GM23338 (cell line): ENCODE results near the gene ENDOV. TPM values are rescaled to one million over a fixed set of nuclear protein-coding genes. Genes with fewer than 3 reads are reported as not detected.

ENCODE experiments used
- ATAC-seq: fragments of 200-7000 bp; cut with Tn5 transposase; 3 replicates; pipeline ENCODE4 v1.9.1; 2020
- DNase-seq: peaks from one replicate; pipeline ENCODE4 v3.0.0-alpha.2; 2015; ENCODE audit warnings: low spot score
- H2AFZ ChIP-seq: fragments of 200-600 bp; sonication (generic); 2 replicates; pipeline ENCODE4 v1.8.0; 2016; ENCODE audit warnings: antibody characterized with exemption, mild to moderate bottlenecking, moderate library complexity
- H3F3A ChIP-seq: fragments of 200-600 bp; sonication (generic); replicated peaks from 2 replicates; pipeline ENCODE4 v1.8.0; 2017; ENCODE audit warnings: antibody characterized with exemption, mixed run types, low read depth
- H3K27ac ChIP-seq: fragments of 200-600 bp; sonication (generic); 2 replicates; pipeline ENCODE4 v1.6.1; 2016; ENCODE audit warnings: low read depth
- H3K27me3 ChIP-seq: fragments of 200-600 bp; sonication (generic); 2 replicates; pipeline ENCODE4 v1.8.0; 2016; ENCODE audit warnings: mild to moderate bottlenecking, mixed run types, moderate library complexity; ENCODE audit not compliant: insufficient read depth
- H3K36me3 ChIP-seq: fragments of 200-600 bp; sonication (generic); 2 replicates; pipeline ENCODE4 v1.8.0; 2016; ENCODE audit warnings: mild to moderate bottlenecking; ENCODE audit not compliant: insufficient read depth
- H3K4me1 ChIP-seq: fragments of 200-600 bp; sonication (generic); 2 replicates; pipeline ENCODE4 v1.8.0; 2016; ENCODE audit warnings: mild to moderate bottlenecking, moderate library complexity; ENCODE audit not compliant: insufficient read depth
- H3K4me2 ChIP-seq: fragments of 200-600 bp; sonication (generic); 2 replicates; pipeline ENCODE4 v1.7.1; 2017; ENCODE audit warnings: mixed run types
- H3K4me3 ChIP-seq: fragments of 200-600 bp; sonication (generic); 2 replicates; pipeline ENCODE4 v1.6.1; 2016; ENCODE audit warnings: mixed run types
- H3K79me2 ChIP-seq: fragments of 200-600 bp; sonication (generic); replicated peaks from 2 replicates; pipeline ENCODE4 v1.8.0; 2017; ENCODE audit warnings: mild to moderate bottlenecking; ENCODE audit not compliant: insufficient read depth
- H3K9me2 ChIP-seq: fragments of 200-600 bp; sonication (generic); 2 replicates; pipeline ENCODE4 v1.8.0; 2017; ENCODE audit not compliant: insufficient read depth
- H4K20me1 ChIP-seq: fragments of 200-600 bp; sonication (generic); replicated peaks from 2 replicates; pipeline ENCODE4 v1.8.0; 2017; ENCODE audit warnings: mild to moderate bottlenecking; ENCODE audit not compliant: insufficient read depth
- H3K27ac Mint-ChIP-seq: 2 replicates; pipeline ENCODE4 v1.8.0; 2020; ENCODE audit warnings: inconsistent platforms, mild to moderate bottlenecking, moderate library complexity, mixed read lengths
- H3K27me3 Mint-ChIP-seq: 3 replicates; pipeline ENCODE4 v1.8.0; 2022; ENCODE audit warnings: low read depth, mild to moderate bottlenecking, moderate library complexity, mixed read lengths, inconsistent platforms; ENCODE audit not compliant: insufficient read depth, poor library complexity
- H3K36me3 Mint-ChIP-seq: 3 replicates; pipeline ENCODE4 v1.8.0; 2021; ENCODE audit warnings: low read depth, mild to moderate bottlenecking, inconsistent platforms, moderate library complexity, mixed read lengths
- H3K4me1 Mint-ChIP-seq: 3 replicates; pipeline ENCODE4 v1.8.0; 2020; ENCODE audit warnings: mild to moderate bottlenecking, inconsistent platforms, mixed read lengths
- H3K4me3 Mint-ChIP-seq: 3 replicates; pipeline ENCODE4 v1.8.0; 2021; ENCODE audit warnings: moderate library complexity, mild to moderate bottlenecking, inconsistent platforms, mixed read lengths
- H3K9me3 Mint-ChIP-seq: 3 replicates; pipeline ENCODE4 v1.8.0; 2020; ENCODE audit warnings: moderate library complexity, mild to moderate bottlenecking, inconsistent platforms, mixed read lengths
- CTCF ChIP-seq, 2 experiments: fragments of 200-600 bp in 1 of 2; sonication (generic) in 1 of 2; conservative IDR thresholded peaks; 2 replicates each; pipeline versions ENCODE4 v1.5.1 to v1.6.1; 2016 to 2017; ENCODE audit warnings: antibody characterized with exemption in 2 of 2, low read depth in 2 of 2, mild to moderate bottlenecking in 2 of 2, moderate library complexity in 1 of 2
- EZH2 ChIP-seq: fragments of 200-600 bp; sonication (generic); IDR thresholded peaks from one replicate; pipeline ENCODE4 v1.8.0; 2017; ENCODE audit warnings: antibody characterized with exemption, mild to moderate bottlenecking, low read depth; ENCODE audit not compliant: unreplicated experiment
- JUNB ChIP-seq: IDR thresholded peaks from one replicate; pipeline ENCODE4 v1.6.1; 2016; ENCODE audit warnings: antibody characterized with exemption; ENCODE audit not compliant: unreplicated experiment
- NANOG ChIP-seq: IDR thresholded peaks from 2 replicates; pipeline ENCODE4 v1.6.1; 2016; ENCODE audit warnings: antibody characterized with exemption, borderline replicate concordance
- POLR2AphosphoS5 ChIP-seq: IDR thresholded peaks from 2 replicates; pipeline ENCODE4 v1.6.1; 2016; ENCODE audit warnings: antibody characterized with exemption, low read depth
- REST ChIP-seq: IDR thresholded peaks from one replicate; pipeline ENCODE4 v1.6.1; 2018; ENCODE audit warnings: antibody characterized with exemption; ENCODE audit not compliant: unreplicated experiment
- ZNF114 ChIP-seq: fragments of 250-450 bp; sonication (Bioruptor Pico); IDR thresholded peaks from 2 replicates; pipeline ENCODE4 v1.5.0; 2020; ENCODE audit warnings: mild to moderate bottlenecking, moderate library complexity
- ZNF462 ChIP-seq: fragments of 250-450 bp; sonication (Bioruptor Pico); IDR thresholded peaks from 2 replicates; pipeline ENCODE4 v1.5.0; 2020; ENCODE audit warnings: mild to moderate bottlenecking, moderate library complexity
- polyA plus RNA-seq: library from polyadenylated mRNA; unstranded; fragments of >200 nt; fragmentation: Nextera tagmentation; extraction: Ambion mirVana; gene quantifications from 2 replicates; pipeline ENCODE4 v1.2.1, GENCODE V29; 2016
- total RNA-seq: library from RNA; depleted of rRNA; stranded (reverse); fragments of >200 nt; shearing (Covaris generic); gene quantifications from 2 replicates; pipeline ENCODE4 v1.2.3, GENCODE V29; 2014

Gene ENDOV
- total and polyA plus RNA-seq, 2 experiments from 2014 or later = 11.5 to 16.1 TPM

- TF ChIP-seq ZNF462 (no peak), POLR2AphosphoS5 (no peak)
These were observed 12.0 kb upstream of the ENDOV start (continued) for GRCh38 chr17:80402959-80403358.

- ATAC-seq (no peak), DNase-seq (no peak)
- H3K27me3 Mint-ChIP-seq = no peaks in the 10 kb centered on the region
- Histone ChIP-seq H3K4me3 (no peak overlapping the region), H3K9me2 (no peaks in the 10 kb centered on the region), H3K27ac (no peak overlapping the region), H2AFZ (no peak overlapping the region), H3K36me3 (no peaks in the 10 kb centered on the region), H3F3A (no peaks in the 10 kb centered on the region), H3K79me2 (no peaks in the 10 kb centered on the region), H3K27me3 (no peaks in the 10 kb centered on the region), H3K4me2 (no peak overlapping the region), H4K20me1 (no peaks in the 10 kb centered on the region), H3K4me1 (no peaks in the 10 kb centered on the region)
- no peak overlapping the region for H3K4me3 Mint-ChIP-seq
- no peaks in the 10 kb centered on the region for H3K4me1 Mint-ChIP-seq
- H3K27ac Mint-ChIP-seq = no peak overlapping the region
- no peaks in the 10 kb centered on the region for H3K36me3 Mint-ChIP-seq
- no peaks in the 10 kb centered on the region for H3K9me3 Mint-ChIP-seq
- TF ChIP-seq JUNB (no peak), POLR2AphosphoS5 (no peak), REST (no peak), EZH2 (no peak), CTCF (conservative IDR thresholded peaks at IDR 0.05; ENCODE audit: low read depth in 2 of 2) (no peak), ZNF114 (CRISPR knock-in tag) (no peak), NANOG (no peak)
These were observed 8.8 kb upstream of the ENDOV start for GRCh38 chr17:80406146-80406545.
